Measurements from ENCODE around the gene ARHGEF7.

DNA sequence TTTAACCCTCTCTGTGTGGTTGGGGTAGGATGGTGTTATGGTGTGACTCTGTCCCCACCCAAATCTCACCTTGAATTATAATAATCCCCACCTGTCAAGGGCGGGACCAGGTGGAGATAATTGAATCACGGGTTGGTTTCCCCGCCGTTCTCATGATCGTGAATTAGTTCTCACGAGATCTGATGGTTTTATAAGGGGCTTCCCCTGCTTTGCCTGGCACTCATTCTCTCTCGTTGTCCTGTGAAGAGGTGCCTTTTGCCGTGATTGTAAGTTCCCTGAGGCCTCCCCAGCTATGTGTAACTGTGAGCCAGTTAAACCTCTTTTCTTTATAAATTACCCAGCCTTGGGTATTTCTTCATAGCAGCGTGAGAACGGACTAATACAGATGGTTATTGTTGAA lies 68.8 kb downstream of the ARHGEF7 start:
- TF ChIP-seq CTCF (IDR thresholded peaks at IDR 0.05; ENCODE audit: insufficient read depth, low read depth, low read length) (no peak), EZH2 (IDR thresholded peaks at IDR 0.05; ENCODE audit: insufficient read depth, low read length) (no peak)
